HEK293 (cell line): ENCODE measurements around the gene TNS1.

ENCODE experiments used
- CTCF ChIA-PET: fragments of 350-600 bp; formaldehyde crosslinking; extraction: SDS; loops from one replicate; lab custom pipeline; 2021; ENCODE audit warnings: antibody characterized with exemption; lab: Yijun Ruan, JAX
- POLR2A ChIA-PET: fragments of 300-600 bp; formaldehyde crosslinking; extraction: SDS; loops from one replicate; lab custom pipeline; 2020; ENCODE audit warnings: antibody characterized with exemption, inconsistent platforms; lab: Yijun Ruan, JAX
- H3K27ac ChIP-seq: fragments of 200-500 bp; sonication (Bioruptor generic); 2 replicates; pipeline ENCODE4 v1.5.1; 2014; ENCODE audit warnings: low read depth, low read length, control low read depth, inconsistent platforms; ENCODE audit errors: extremely low read depth
- H3K36me3 ChIP-seq, 2 experiments: fragments of 200-500 bp in 1 of 2; sonication (Bioruptor generic) in 1 of 2; 1 replicate in 1 of 2; 2 replicates in 1 of 2; pipeline ENCODE4 v1.5.1; 2014 to 2017; ENCODE audit warnings: inconsistent platforms in 2 of 2, low read length in 2 of 2; ENCODE audit not compliant: control insufficient read depth in 2 of 2, insufficient read depth in 1 of 2
- H3K4me1 ChIP-seq: fragments of 200-500 bp; sonication (Bioruptor generic); 2 replicates; pipeline ENCODE4 v1.5.1; 2014; ENCODE audit warnings: mild to moderate bottlenecking, low read length, inconsistent platforms; ENCODE audit not compliant: control insufficient read depth, insufficient read depth
- H3K4me3 ChIP-seq: 2 replicates; pipeline ENCODE4 v1.5.1; 2011; ENCODE audit warnings: low read depth, mild to moderate bottlenecking, control low read depth, low read length, moderate library complexity
- H3K9me3 ChIP-seq: fragments of 200-500 bp; sonication (Bioruptor generic); 2 replicates; pipeline ENCODE4 v1.5.1; 2014; ENCODE audit warnings: low read depth, low read length, inconsistent platforms; ENCODE audit not compliant: control insufficient read depth, insufficient read depth
- EGR2 ChIP-seq: fragments of 450-650 bp; formaldehyde crosslinking; IDR thresholded peaks from 2 replicates; pipeline ENCODE4 v1.5.1; 2016; ENCODE audit warnings: low read depth, missing biosample characterization, missing genetic modification characterization
- GLIS1 ChIP-seq: fragments of 450-650 bp; formaldehyde crosslinking; IDR thresholded peaks from 2 replicates; pipeline ENCODE4 v1.5.1; 2016; ENCODE audit warnings: missing biosample characterization, missing genetic modification characterization
- ZFHX2 ChIP-seq: fragments of 450-650 bp; formaldehyde crosslinking; conservative IDR thresholded peaks from 2 replicates; pipeline ENCODE4 v1.5.1; 2016; ENCODE audit warnings: missing biosample characterization, missing genetic modification characterization
- ZIC2 ChIP-seq: fragments of 450-650 bp; formaldehyde crosslinking; IDR thresholded peaks from 2 replicates; pipeline ENCODE4 v1.5.1; 2016; ENCODE audit warnings: missing biosample characterization, missing genetic modification characterization
- ZNF2 ChIP-seq: fragments of 450-650 bp; formaldehyde crosslinking; IDR thresholded peaks from 2 replicates; pipeline ENCODE4 v1.5.1; 2016; ENCODE audit warnings: missing biosample characterization, missing genetic modification characterization
- ZNF341 ChIP-seq: fragments of 450-650 bp; formaldehyde crosslinking; IDR thresholded peaks from 2 replicates; pipeline ENCODE4; 2016; ENCODE audit warnings: low read depth, missing biosample characterization, missing genetic modification characterization
- ZNF510 ChIP-seq: fragments of 450-650 bp; formaldehyde crosslinking; IDR thresholded peaks from 2 replicates; pipeline ENCODE4 v1.5.1; 2018; ENCODE audit warnings: mild to moderate bottlenecking, missing genetic modification characterization, missing biosample characterization; ENCODE audit not compliant: insufficient replicate concordance
- ZNF555 ChIP-seq: fragments of 450-650 bp; formaldehyde crosslinking; conservative IDR thresholded peaks from 2 replicates; pipeline ENCODE4 v1.5.1; 2017; ENCODE audit warnings: missing biosample characterization, mild to moderate bottlenecking, missing genetic modification characterization, inconsistent platforms
- ZNF585B ChIP-seq: fragments of 450-650 bp; formaldehyde crosslinking; IDR thresholded peaks from 2 replicates; pipeline ENCODE4 v1.5.1; 2016; ENCODE audit warnings: missing biosample characterization, missing genetic modification characterization
- ZSCAN16 ChIP-seq: fragments of 450-650 bp; formaldehyde crosslinking; IDR thresholded peaks from 2 replicates; pipeline ENCODE4 v1.5.1; 2016; ENCODE audit warnings: missing biosample characterization, missing genetic modification characterization
- TF ChIP-seq, protein P1 (sequence below): fragments of 450-650 bp; formaldehyde crosslinking; IDR thresholded peaks from 2 replicates; pipeline ENCODE4 v1.5.1; 2016; ENCODE audit warnings: missing biosample characterization, missing genetic modification characterization
- TF ChIP-seq, protein P2 (sequence below): fragments of 450-650 bp; formaldehyde crosslinking; IDR thresholded peaks from 2 replicates; pipeline ENCODE4 v1.5.1; 2016; ENCODE audit warnings: missing biosample characterization, missing genetic modification characterization
- TF ChIP-seq, protein P3 (sequence below): fragments of 450-650 bp; formaldehyde crosslinking; IDR thresholded peaks from 2 replicates; pipeline ENCODE4 v1.5.1; 2016; ENCODE audit warnings: missing biosample characterization, missing genetic modification characterization
- TF ChIP-seq, protein P4 (sequence below): fragments of 450-650 bp; formaldehyde crosslinking; IDR thresholded peaks from 2 replicates; pipeline ENCODE4 v1.5.1; 2017; ENCODE audit warnings: missing biosample characterization, mild to moderate bottlenecking, missing genetic modification characterization, moderate library complexity

The TNS1 gene

DNA sequence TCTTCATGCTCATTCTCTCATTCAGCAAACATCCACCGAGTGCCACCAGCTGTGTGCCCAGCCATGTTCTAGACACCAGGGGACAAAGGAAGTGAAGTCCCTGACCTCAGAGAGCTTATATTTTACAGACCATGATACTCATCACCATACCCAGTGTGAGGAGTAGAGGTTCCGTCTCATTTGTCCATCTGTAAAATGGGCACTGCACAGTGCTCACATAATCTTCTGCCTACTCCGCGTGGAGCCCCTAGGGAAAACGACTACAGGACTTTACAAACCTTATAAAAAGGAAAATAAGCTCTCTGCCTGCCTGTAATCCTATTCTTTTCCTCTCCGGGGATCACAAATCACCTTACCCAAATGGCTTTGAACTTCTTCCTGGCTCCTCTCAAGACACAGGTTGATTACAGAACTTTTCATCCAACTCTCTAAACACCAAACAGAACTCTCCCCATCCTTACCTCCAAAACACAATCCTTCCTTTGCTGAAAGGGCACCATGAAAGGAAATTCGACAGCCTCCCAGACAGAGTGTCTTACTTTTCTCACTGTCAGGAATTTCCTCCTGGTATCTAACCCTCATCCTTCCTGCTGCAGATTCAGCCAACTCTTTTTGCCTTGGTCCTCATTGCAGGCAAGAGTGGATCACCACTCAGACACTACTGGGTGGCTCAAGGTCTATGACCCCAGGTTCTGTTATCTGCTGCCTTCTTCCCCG, 99.5 kb downstream of the TNS1 start:
- H3K27ac ChIP-seq, result no peak overlapping the region
- CTCF ChIA-PET, result interaction anchor here (0.7 to 1.1 kb wide), 3 partner anchors 16 to 117 kb away, joined by 3 read pairs; no protein-coding TSS in a partner anchor
- no peaks in the 10 kb centered on the region for H3K36me3 ChIP-seq
- no peaks in the 10 kb centered on the region for H3K9me3 ChIP-seq
- no peak overlapping the region for H3K4me3 ChIP-seq
- no peaks in the 10 kb centered on the region for H3K4me1 ChIP-seq
- POLR2A ChIA-PET, result no interaction called here
- TF ChIP-seq GLIS1 (tag by site-specific recombination), result peak; percentile 75; the same call in 1 of the 2 replicates
- TF ChIP-seq, protein P1, sequence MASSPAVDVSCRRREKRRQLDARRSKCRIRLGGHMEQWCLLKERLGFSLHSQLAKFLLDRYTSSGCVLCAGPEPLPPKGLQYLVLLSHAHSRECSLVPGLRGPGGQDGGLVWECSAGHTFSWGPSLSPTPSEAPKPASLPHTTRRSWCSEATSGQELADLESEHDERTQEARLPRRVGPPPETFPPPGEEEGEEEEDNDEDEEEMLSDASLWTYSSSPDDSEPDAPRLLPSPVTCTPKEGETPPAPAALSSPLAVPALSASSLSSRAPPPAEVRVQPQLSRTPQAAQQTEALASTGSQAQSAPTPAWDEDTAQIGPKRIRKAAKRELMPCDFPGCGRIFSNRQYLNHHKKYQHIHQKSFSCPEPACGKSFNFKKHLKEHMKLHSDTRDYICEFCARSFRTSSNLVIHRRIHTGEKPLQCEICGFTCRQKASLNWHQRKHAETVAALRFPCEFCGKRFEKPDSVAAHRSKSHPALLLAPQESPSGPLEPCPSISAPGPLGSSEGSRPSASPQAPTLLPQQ (tag by site-specific recombination), result no peak

DNA sequence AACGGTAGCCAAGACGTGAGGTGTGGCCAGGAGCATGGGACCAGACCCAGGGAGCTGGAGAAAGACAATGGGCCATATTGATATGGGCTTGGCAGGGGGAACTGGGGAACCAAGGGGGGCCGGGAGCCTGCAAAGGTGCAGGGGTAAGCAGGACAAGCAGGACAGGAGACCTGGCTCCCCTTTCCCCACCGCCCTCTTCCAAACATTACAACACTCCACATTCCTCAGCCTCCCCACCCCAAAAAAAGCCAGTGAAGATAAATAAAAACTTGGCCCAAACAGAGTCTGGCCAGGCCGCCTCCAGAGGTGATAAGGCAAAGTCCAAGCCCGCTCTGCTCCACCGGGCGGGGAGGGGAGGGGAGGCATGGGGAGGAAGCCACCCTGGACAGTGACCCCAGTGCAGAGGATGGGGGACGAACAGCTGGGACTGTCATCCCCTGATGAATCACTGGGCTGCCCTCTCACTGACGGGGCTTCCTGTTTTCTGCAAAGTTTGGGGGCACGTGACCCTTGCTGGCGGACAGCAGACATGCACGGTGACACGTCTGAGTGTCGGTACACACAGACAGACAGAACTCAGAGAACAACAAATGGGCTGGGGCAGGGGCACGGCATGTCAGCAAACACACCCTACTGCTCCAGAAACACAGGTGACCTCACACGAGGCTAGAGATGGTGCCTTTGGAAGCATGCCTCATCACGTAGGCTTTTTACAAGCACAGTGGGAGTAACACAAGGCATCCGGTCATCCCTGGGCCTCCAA, 100.2 kb downstream of the TNS1 start:
- Histone ChIP-seq H3K27ac (no peak overlapping the region), H3K36me3 (no peaks in the 10 kb centered on the region), H3K9me3 (no peaks in the 10 kb centered on the region), H3K4me3 (no peak overlapping the region), H3K4me1 (no peaks in the 10 kb centered on the region)
- ChIA-PET CTCF (interaction anchor here (0.7 to 4.6 kb wide), 3 partner anchors 15 to 116 kb away, joined by 3 to 26 read pairs (median 3); no protein-coding TSS in a partner anchor), POLR2A (no interaction called here)
- peak; percentile 49 for TF ChIP-seq EGR2 (tag by site-specific recombination)
- no peak for TF ChIP-seq ZNF585B (tag by site-specific recombination)
- peak; percentile 64 for TF ChIP-seq ZIC2 (tag by site-specific recombination)
- TF ChIP-seq ZNF510 (tag by site-specific recombination), result no peak
- no peak for TF ChIP-seq ZSCAN16 (tag by site-specific recombination)
- TF ChIP-seq, protein P2, sequence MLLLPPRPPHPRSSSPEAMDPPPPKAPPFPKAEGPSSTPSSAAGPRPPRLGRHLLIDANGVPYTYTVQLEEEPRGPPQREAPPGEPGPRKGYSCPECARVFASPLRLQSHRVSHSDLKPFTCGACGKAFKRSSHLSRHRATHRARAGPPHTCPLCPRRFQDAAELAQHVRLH (tag by site-specific recombination), result no peak
- peak; percentile 57 for TF ChIP-seq ZFHX2

DNA sequence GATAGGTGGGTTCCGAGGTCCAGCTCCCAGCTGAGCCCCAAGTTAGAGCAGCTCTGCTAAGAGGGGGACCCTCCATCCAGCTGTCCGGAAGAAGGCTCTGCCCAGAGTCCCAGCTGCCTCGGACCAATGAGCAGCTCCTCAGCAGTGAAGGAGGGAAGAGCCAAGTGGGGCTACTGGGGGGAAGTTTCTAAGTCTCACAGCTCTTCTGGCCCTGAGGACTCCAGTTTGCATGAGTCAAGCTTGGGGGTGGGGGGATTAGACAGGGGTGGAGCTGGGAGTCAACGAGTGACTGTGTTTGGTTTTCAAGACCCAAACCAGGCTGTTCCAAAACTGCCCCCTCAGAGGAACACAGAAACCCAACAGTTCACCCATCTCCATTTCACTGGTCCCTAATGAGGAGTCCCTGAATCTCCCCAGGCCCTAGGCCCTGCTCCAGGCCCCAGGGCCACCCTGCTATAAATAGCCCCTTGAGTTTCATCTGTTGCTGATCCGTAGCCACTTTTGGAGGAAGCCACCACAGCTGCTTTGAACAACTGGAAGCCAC, 100.9 kb downstream of the TNS1 start:
- Histone ChIP-seq H3K4me3 (no peak overlapping the region), H3K4me1 (no peaks in the 10 kb centered on the region), H3K9me3 (no peaks in the 10 kb centered on the region), H3K36me3 (no peaks in the 10 kb centered on the region), H3K27ac (no peak overlapping the region)
- TF ChIP-seq ZNF2 (tag by site-specific recombination), result no peak
- TF ChIP-seq, protein P3, sequence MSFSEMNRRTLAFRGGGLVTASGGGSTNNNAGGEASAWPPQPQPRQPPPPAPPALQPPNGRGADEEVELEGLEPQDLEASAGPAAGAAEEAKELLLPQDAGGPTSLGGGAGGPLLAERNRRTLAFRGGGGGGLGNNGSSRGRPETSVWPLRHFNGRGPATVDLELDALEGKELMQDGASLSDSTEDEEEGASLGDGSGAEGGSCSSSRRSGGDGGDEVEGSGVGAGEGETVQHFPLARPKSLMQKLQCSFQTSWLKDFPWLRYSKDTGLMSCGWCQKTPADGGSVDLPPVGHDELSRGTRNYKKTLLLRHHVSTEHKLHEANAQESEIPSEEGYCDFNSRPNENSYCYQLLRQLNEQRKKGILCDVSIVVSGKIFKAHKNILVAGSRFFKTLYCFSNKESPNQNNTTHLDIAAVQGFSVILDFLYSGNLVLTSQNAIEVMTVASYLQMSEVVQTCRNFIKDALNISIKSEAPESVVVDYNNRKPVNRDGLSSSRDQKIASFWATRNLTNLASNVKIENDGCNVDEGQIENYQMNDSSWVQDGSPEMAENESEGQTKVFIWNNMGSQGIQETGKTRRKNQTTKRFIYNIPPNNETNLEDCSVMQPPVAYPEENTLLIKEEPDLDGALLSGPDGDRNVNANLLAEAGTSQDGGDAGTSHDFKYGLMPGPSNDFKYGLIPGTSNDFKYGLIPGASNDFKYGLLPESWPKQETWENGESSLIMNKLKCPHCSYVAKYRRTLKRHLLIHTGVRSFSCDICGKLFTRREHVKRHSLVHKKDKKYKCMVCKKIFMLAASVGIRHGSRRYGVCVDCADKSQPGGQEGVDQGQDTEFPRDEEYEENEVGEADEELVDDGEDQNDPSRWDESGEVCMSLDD (tag by site-specific recombination), result no peak
- TF ChIP-seq, protein P4, sequence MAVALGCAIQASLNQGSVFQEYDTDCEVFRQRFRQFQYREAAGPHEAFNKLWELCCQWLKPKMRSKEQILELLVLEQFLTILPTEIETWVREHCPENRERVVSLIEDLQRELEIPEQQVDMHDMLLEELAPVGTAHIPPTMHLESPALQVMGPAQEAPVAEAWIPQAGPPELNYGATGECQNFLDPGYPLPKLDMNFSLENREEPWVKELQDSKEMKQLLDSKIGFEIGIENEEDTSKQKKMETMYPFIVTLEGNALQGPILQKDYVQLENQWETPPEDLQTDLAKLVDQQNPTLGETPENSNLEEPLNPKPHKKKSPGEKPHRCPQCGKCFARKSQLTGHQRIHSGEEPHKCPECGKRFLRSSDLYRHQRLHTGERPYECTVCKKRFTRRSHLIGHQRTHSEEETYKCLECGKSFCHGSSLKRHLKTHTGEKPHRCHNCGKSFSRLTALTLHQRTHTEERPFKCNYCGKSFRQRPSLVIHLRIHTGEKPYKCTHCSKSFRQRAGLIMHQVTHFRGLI (tag by site-specific recombination), result no peak
- peak; percentile 24; the same call in 1 of the 2 replicates for TF ChIP-seq ZNF341
- TF ChIP-seq ZNF555, result no peak
- CTCF ChIA-PET, result interaction anchor here (0.6 to 4.6 kb wide), 3 partner anchors 91 to 116 kb away, joined by 3 to 26 read pairs (median 10); no protein-coding TSS in a partner anchor
- POLR2A ChIA-PET, result interaction anchor here (0.7 kb wide), 1 partner anchor 37 kb away, joined by 4 read pairs; no protein-coding TSS in a partner anchor
